Fibroblast of the aortic adventitia (primary cell): ENCODE measurements around the gene DLAT. TPM values are rescaled to one million over a fixed set of nuclear protein-coding genes. Genes with fewer than 3 reads are reported as not detected.
"Not testable (repeated sequence)": the region's sequence is repeated elsewhere in the genome, so short reads cannot be mapped to it uniquely, and the experiment has no call there.

Experiments
- DNase-seq: peaks from one replicate; pipeline ENCODE4 v3.0.0-alpha.2; 2010; ENCODE audit warnings: low read depth
- H3K4me3 ChIP-seq: 2 replicates; pipeline ENCODE4 v1.5.1; 2011; ENCODE audit warnings: low read depth, mild to moderate bottlenecking, control low read depth, low read length, moderate library complexity
- total RNA-seq: library from RNA; depleted of rRNA; stranded (reverse); fragments of >200 nt; gene quantifications from 2 replicates; pipeline ENCODE4 v1.2.3, GENCODE V29; 2012; ENCODE audit warnings: low replicate concordance
- TF ChIP-seq, protein P1 (sequence below): IDR thresholded peaks from 2 replicates; pipeline ENCODE4 v1.5.1; 2011; ENCODE audit warnings: mild to moderate bottlenecking, low read length, control low read depth, inconsistent platforms; ENCODE audit not compliant: insufficient read depth

The DLAT gene
- total RNA-seq, 1 donor, result 35.0 TPM

DNA sequence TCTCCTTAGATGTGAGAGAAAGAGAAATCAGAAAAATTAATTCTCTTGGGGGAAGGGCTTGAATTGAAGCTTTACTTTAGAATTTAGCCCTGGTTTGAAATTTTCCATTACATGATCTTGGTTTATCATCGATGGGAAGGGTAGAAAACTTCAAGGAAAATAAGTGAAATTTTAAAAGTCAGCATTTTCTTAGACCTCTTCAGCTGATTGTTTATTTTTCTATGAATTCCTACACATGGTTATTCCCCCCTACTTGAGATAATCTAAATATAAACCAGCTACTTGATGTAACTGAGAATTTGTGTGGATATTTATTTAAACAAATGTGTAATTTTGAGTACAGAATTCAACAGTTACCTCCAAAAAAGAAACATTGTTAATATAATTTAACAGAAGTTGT lies 37.7 kb downstream of the DLAT start:
- TF ChIP-seq, protein P1, sequence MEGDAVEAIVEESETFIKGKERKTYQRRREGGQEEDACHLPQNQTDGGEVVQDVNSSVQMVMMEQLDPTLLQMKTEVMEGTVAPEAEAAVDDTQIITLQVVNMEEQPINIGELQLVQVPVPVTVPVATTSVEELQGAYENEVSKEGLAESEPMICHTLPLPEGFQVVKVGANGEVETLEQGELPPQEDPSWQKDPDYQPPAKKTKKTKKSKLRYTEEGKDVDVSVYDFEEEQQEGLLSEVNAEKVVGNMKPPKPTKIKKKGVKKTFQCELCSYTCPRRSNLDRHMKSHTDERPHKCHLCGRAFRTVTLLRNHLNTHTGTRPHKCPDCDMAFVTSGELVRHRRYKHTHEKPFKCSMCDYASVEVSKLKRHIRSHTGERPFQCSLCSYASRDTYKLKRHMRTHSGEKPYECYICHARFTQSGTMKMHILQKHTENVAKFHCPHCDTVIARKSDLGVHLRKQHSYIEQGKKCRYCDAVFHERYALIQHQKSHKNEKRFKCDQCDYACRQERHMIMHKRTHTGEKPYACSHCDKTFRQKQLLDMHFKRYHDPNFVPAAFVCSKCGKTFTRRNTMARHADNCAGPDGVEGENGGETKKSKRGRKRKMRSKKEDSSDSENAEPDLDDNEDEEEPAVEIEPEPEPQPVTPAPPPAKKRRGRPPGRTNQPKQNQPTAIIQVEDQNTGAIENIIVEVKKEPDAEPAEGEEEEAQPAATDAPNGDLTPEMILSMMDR, result no peak
- no peak for DNase-seq
- H3K4me3 ChIP-seq, result no peak overlapping the region

DNA sequence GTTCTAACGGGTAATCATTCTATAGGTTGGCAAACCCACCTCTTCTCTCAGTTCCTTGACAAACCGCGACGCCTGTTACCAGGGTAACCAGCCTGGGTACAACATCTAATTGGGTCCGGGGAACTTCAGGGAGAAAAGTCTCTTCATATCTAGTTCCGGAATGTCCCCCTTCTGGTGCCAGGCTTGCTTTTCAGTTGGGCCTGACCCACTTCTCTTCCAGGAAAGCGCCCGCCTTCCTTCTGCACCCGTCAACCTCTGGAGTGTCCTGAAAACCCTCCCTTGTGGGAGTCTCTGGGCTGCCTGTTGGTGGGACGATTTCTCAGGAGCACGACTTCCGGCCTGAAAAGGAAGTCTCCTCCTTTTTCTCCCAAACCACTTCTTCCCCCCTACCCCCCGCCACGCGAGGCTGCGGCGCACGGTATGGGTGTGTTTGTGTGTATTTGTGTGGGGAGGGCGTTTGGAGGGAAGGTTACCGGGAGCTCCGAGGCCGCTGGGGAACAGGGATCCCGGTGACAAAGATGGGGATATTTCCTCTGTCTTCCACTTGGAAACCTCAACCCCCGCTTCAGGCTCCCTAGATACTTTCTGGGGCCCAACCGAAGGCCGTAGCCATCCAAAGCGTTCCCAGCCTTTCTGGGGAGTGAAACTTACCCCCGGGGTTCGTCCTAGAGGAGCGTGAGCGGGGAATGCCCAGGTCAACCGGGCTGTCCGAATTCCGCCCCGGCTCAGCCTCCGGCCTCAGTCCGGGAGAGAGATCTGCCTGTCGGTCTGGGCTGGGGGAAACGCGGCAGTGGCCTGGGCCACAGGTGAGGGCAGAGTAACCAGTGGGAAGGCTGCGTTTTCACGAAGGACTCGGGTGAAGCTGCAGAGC lies 49.0 kb downstream of the DLAT start, which contains the start of the genes NKAPD1 and PIH1D2:
NKAPD1 (plus strand) TSS at position 359 of the 871 bp plus-strand sequence. CDS start 1,276 bp downstream, outside the sequence.
PIH1D2 (minus strand) TSS at position 77 of the 871 bp plus-strand sequence. CDS start 843 bp downstream, outside the sequence.
- peak; percentile 94 for DNase-seq
- TF ChIP-seq, protein P1, result peak; percentile 18
- H3K4me3 ChIP-seq, result peak within 1 kb of the TSS; percentile 81

DNA sequence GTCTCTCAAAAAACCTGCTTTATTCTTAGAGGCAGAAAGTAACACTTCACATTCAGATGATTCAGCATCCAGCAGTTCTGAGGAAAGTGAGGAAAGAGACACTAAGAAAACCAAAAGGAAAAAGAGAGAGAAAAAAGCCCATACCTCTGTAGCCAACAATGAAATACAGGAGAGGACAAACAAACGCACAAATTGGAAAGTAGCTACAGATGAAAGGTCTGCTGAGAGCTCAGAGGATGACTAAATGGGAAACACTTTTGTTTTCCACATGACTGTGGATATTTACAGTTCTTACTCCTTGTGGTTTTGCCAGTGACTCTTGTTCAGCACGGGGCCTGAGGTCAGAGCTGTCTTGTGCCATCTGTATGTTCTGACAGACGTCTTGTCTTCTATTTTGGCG lies 57.5 kb downstream of the DLAT start:
- H3K4me3 ChIP-seq, result no peak overlapping the region
- TF ChIP-seq, protein P1, result no peak
- no peak for DNase-seq

DNA sequence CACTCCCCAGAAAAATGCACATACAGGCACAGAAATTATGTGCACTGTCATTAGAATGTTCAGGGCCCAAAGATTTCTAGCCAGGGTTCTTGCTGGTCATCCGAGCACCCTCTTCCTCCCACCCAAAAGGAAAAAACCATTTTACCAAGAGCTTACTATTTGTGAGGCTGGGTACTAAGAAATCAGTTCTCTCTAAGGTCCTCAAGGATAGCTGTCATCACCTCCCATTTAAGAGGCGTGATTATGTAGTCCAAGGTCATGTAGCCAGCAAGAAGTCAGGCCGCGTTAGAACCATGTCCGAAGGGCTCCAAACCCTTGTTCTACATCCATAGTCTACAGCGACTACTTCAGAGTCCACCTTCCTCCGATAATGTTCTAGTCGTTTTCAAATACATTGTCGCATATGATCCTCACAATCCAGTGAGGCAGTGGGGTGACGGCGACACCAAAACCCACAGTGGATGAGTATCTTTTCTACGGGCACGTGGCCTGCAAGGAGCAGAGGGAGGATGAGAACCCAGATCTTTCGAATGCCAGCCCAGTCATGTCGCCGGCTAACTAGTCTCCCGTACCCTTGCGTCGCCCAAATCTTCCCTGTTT lies 60.7 kb downstream of the DLAT start:
- TF ChIP-seq, protein P1, result no peak
- no peak for DNase-seq

GRCh38 chr11:112086422-112087191 lies 61.4 kb downstream of the DLAT start, which contains the start of the genes SDHD and TIMM8B:
TSS of gene SDHD (plus strand) at chr11:112086873. CDS start at chr11:112086908, 35 bp downstream.
TSS of gene TIMM8B (minus strand) at chr11:112086756. CDS start at chr11:112086723, 33 bp downstream.
- peak within 1 kb of the TSS; percentile 100 for H3K4me3 ChIP-seq
- DNase-seq, result peak; percentile 97
- TF ChIP-seq, protein P1, result peak; percentile 43

More for the DNA sequence above, 60.7 kb downstream of the DLAT start:
- peak overlapping the region; percentile 100 for H3K4me3 ChIP-seq

- TF ChIP-seq, protein P1, result no peak
- no peak for DNase-seq
- peak overlapping the region; percentile 100 for H3K4me3 ChIP-seq
Observed at GRCh38 chr11:112087212-112087611, 62.0 kb downstream of the DLAT start.

DNA sequence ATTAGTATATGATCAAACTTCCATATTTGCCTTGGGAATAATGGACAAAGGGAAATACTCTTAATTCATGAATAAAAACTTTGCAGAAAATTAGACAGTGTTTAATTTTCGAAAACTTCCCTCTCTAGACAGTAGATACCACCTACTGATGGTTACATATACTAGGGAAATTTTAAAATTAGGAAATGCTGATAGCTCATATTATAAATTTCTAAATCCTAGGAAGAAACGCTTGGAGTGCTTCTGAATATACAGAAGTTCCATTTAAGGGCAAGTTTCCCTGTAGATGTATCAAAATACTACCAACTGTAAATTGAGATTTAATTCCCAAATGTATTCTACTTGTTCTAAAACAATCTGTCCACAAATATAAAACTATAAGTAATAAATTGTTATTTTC lies 70.1 kb downstream of the DLAT start:
- H3K4me3 ChIP-seq, DNase-seq: not testable (repeated sequence)
